Esophagus (tissue), 2 donors: ENCODE measurements around the gene OR2V2. TPM values are rescaled to one million over a fixed set of nuclear protein-coding genes. Genes with fewer than 3 reads are reported as not detected.

ENCODE experiments used
- H3K27ac ChIP-seq, 2 donors: one replicate each; pipeline ENCODE4 v1.5.1; 2013; ENCODE audit warnings: low read depth in 2 of 2, mild to moderate bottlenecking in 2 of 2, inconsistent platforms in 1 of 2, low read length in 1 of 2, moderate library complexity in 1 of 2
- H3K27me3 ChIP-seq, 2 donors: one replicate each; pipeline ENCODE4 v1.6.1; 2013; ENCODE audit warnings: low read length in 2 of 2, control low read depth in 1 of 2, mild to moderate bottlenecking in 1 of 2; ENCODE audit not compliant: insufficient read depth in 2 of 2, control insufficient read depth in 1 of 2
- H3K36me3 ChIP-seq, 2 donors: one replicate each; pipeline ENCODE4 v1.6.1; 2013; ENCODE audit warnings: low read length in 1 of 2; ENCODE audit not compliant: control insufficient read depth in 2 of 2, insufficient read depth in 2 of 2
- H3K4me1 ChIP-seq, 2 donors: one replicate each; pipeline ENCODE4 v1.6.1; 2013; ENCODE audit warnings: low read length in 1 of 2; ENCODE audit not compliant: control insufficient read depth in 2 of 2, insufficient read depth in 2 of 2
- H3K4me3 ChIP-seq, 2 donors: one replicate each; pipeline ENCODE4 v1.5.1; 2013; ENCODE audit warnings: low read length in 2 of 2, mild to moderate bottlenecking in 2 of 2, low read depth in 1 of 2, moderate library complexity in 1 of 2
- H3K9me3 ChIP-seq, 2 donors: one replicate each; pipeline ENCODE4 v1.6.1; 2013; ENCODE audit warnings: mild to moderate bottlenecking in 2 of 2, low read depth in 1 of 2, low read length in 1 of 2, moderate library complexity in 1 of 2; ENCODE audit not compliant: control insufficient read depth in 2 of 2, insufficient read depth in 1 of 2
- WGBS, 2 donors: extraction: QIAGEN DNeasy Blood & Tissue Kit; methylation state at CpG; one replicate each; pipeline ENCODE4 v1.1.7; 2013; 5-methylcytosine and 5-hydroxymethylcytosine counted together
- polyA plus RNA-seq, 2 donors: library from polyadenylated mRNA; stranded (reverse); fragments of 200-250 nt; gene quantifications; one replicate each; pipeline ENCODE4 v1.2.3, GENCODE V29; 2013
- donor health status: healthy with polysubstance abuse.
- donor health status: Bipolar disorder and iron deficiency.

Gene OR2V2
- polyA plus RNA-seq, 2 donors: not detected

DNA sequence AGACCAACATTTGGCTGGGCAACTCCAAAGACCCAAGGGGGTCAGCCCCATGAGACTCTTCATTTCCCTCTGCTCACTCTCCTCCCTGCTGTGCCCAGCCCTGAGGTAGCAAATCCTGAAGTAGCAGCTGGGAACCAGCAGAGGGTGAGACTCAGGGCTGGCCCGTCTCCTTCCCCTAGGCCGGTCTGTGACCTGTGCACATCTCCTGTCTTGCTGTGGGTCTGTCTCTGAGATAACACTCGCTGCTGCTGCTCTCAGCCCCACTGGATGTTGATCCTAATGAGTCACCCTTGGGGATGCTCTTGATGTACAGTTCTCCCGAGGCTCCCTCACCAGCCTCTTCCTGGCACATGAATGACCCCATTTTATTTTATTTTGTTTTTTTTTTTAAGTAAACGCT lies 9.1 kb upstream of the OR2V2 start:
- Histone ChIP-seq H3K27ac (no peak overlapping the region), H3K36me3 (no peaks in the 10 kb centered on the region), H3K4me3 (no peak overlapping the region), H3K4me1 (no peaks in the 10 kb centered on the region), H3K9me3 (no peaks in the 10 kb centered on the region), H3K27me3 (no peaks in the 10 kb centered on the region)
- WGBS, 2 donors: 55 to 73% methylated on average over 4 to 5 of the region's 5 CpGs

DNA sequence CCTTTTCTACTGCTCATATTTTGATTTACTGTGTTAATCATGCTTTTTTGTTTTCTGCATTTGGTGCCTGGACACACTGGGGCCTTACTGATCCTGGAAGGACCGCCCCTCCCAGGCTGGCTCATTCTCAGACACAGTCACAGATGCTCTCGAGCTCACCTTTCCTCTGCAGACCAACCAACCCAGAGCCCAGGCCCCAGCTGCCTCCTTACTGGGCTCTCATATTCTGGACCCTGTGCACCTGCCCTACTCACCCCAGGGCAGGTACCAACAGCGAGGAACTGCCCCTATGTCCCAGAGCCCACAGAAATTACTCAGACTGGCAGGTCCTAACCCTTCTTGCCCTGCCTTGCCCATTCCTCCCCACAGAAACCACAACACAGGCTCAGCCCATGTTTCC lies 6.6 kb upstream of the OR2V2 start:
- Histone ChIP-seq H3K4me3 (no peak overlapping the region), H3K36me3 (no peaks in the 10 kb centered on the region), H3K27me3 (no peaks in the 10 kb centered on the region), H3K27ac (no peak overlapping the region), H3K9me3 (no peaks in the 10 kb centered on the region), H3K4me1 (no peaks in the 10 kb centered on the region)
- 73 to 79% methylated on average over 3 of the region's 3 CpGs for WGBS, 2 donors

DNA sequence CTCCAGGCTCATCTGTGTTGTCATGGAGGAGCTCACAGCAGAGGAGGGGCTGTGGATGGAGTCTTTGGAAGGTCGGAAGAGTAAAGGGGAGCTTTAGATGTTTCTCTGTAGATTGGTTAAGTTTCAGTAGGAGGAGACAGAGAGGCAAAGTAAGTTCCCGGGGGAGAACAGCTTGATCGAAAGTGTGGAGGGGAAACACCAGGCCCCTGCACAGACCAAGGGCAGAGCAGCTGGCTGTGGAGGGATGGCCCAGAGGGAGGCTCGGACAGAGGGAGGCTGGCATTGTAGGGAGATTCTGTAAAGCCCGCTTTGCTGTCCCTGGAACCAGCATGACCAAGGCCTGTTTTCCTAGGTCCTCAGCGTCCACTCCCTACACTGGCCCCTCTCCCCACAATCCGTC lies 5.3 kb upstream of the OR2V2 start:
- Histone ChIP-seq H3K4me1 (no peaks in the 10 kb centered on the region), H3K36me3 (no peaks in the 10 kb centered on the region), H3K27me3 (no peaks in the 10 kb centered on the region), H3K4me3 (no peak overlapping the region), H3K27ac (no peak overlapping the region), H3K9me3 (no peaks in the 10 kb centered on the region)
- 82 to 84% methylated on average over 7 of the region's 7 CpGs for WGBS, 2 donors

DNA sequence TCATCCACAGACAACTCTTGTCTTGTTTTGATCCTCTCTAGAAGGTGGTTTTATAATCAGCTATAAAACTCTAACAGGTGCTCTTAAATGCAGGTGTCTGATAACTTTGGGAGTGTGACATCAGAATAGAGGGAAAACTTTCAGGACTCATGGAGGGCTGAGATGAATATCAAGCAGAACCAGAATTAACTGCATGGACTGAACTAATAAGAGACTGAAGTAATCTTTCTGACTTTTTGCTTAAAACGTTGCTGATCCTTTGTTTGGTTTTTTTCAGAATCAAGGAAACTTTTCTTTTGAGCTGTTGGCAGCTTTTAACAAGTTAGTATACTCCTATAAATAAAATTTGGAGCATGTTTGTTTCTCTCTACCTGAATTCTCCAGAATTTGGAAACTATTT lies 2.3 kb upstream of the OR2V2 start:
- no peaks in the 10 kb centered on the region for H3K27me3 ChIP-seq
- 31 to 35% methylated on average over 1 of the region's 1 CpG for WGBS, 2 donors

DNA sequence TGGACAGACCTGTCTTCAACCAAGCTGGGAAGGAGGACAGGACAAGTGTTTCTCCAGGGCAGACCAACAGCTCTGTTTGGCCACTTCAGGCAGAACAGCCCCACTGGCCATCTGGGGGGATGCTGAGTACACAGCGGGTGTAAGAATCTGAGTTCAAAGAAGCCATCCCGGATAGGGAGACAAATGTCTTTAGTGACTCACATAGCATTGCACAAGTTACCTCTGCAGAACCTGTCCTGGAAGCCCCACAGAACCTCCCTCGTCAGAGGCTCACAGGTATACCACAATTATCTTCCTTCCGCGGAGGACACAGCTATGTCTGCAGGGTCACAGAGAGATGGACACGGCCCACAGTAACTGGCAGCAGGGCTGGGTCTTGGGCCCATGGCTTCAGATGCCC lies 2.0 kb downstream of the OR2V2 start:
- peaks cover 0 to 12% of the 10 kb centered on the region in 2 donors for H3K4me1 ChIP-seq
- no peaks in the 10 kb centered on the region for H3K36me3 ChIP-seq
- 56 to 69% methylated on average over 6 of the region's 6 CpGs for WGBS, 2 donors
- no peaks in the 10 kb centered on the region for H3K9me3 ChIP-seq
- H3K27ac ChIP-seq: peak overlapping the region; percentile 17 to 37
- H3K4me3 ChIP-seq: no peak overlapping the region
- no peaks in the 10 kb centered on the region for H3K27me3 ChIP-seq

More for the DNA sequence above, 2.3 kb upstream of the OR2V2 start:
- no peaks in the 10 kb centered on the region for H3K9me3 ChIP-seq
- no peak overlapping the region for H3K27ac ChIP-seq
- no peaks in the 10 kb centered on the region for H3K36me3 ChIP-seq
- H3K4me3 ChIP-seq: no peak overlapping the region
- peaks cover 0 to 8% of the 10 kb centered on the region in 2 donors for H3K4me1 ChIP-seq

DNA sequence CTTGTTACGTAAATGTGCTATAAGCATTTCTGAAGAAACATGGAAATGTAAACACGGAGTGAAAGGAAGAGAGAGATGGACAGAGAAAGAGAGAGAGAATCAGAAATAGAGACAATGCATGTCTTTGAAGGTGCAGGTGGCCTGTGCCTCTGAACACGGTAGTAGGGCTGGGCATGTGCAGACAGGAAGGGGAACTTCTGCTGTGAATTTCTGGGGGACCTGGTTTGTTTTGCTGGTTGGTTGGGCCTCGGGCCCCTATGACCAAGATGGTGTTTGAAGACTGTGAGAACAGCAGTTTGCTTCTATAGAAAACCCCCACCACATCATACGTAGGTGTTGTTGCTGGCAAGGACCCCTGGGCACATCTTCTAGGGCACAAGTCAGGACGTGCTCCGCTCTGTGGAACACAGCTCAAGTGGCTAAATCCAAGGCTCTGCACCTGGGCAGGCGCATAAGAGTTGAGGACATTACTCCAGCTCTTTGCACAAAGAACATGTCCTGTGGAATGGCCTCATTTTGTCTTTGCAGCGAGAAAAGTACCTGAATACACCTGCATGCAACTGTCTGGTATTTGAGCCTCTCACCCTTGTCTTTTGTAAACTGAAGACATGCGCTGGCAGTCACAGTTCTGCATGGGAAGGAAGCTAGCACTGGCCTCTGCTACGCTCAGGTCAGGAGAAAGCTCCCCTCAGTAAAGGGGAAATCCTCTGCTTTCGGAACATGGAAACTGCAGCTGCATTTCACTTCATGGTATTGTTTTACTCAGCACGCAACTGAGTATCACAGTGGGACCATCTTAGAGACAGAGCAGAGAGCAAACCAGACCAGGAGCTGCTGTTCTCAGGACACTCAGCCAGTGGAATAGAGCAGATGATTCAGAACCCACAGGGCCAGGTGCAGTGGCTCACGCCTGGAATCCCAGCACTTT lies 2.7 kb downstream of the OR2V2 start:
- Histone ChIP-seq H3K36me3 (no peaks in the 10 kb centered on the region), H3K4me3 (no peak overlapping the region), H3K27me3 (no peaks in the 10 kb centered on the region), H3K9me3 (no peaks in the 10 kb centered on the region), H3K4me1 (peaks cover 0 to 12% of the 10 kb centered on the region in 2 donors), H3K27ac (peak overlapping the region; percentile 17 to 37)
- WGBS, 2 donors: 50 to 61% methylated on average over 14 of the region's 14 CpGs

DNA sequence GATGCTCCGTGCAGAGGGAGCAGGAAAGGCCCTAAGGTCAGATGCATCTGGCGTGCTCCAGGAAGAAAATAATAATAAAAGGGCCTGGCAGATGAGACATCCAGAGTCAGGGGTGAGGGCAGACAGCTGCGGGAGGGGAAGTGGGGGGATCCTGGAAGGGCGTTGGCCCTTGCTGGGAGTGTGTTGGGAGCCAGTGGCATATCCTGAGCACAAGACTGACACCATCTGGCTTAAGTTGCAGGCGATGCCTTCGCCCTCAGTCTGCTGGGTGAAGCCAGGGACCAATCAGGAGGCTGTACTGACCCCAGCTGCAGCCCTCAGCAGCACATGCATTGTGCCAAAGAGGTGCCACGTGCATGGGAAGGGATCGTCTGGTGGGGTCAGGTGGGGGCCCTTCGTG lies 3.8 kb downstream of the OR2V2 start:
- Histone ChIP-seq H3K27me3 (no peaks in the 10 kb centered on the region), H3K4me1 (peaks cover 0 to 12% of the 10 kb centered on the region in 2 donors), H3K4me3 (no peak overlapping the region), H3K9me3 (no peaks in the 10 kb centered on the region), H3K27ac (no peak overlapping the region), H3K36me3 (no peaks in the 10 kb centered on the region)
- WGBS, 2 donors: 41 to 43% methylated on average over 9 of the region's 9 CpGs

DNA sequence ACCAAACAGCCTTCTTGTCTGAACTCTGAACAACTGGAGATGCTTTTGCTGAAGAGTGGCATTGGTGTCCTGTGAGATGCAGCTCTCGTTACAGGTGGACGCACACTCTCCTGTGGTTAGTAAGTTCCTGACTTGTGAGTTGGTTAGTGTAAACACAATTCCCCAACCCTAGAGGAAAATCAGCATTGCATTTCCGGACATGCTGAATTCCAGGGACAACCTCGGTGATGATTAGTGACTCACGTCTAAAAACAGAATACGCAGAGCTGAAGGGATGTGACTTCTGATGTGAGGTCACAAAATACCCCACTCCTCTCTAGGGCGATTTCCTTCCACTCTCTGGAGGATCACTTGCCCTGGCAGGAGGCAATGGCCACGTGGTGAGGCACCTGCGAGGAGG lies 5.0 kb downstream of the OR2V2 start:
- no peak overlapping the region for H3K27ac ChIP-seq
- no peaks in the 10 kb centered on the region for H3K36me3 ChIP-seq
- no peaks in the 10 kb centered on the region for H3K27me3 ChIP-seq
- 62 to 76% methylated on average over 9 of the region's 9 CpGs for WGBS, 2 donors
- H3K9me3 ChIP-seq: no peaks in the 10 kb centered on the region
- peaks cover 0 to 12% of the 10 kb centered on the region in 2 donors for H3K4me1 ChIP-seq
- no peak overlapping the region for H3K4me3 ChIP-seq

DNA sequence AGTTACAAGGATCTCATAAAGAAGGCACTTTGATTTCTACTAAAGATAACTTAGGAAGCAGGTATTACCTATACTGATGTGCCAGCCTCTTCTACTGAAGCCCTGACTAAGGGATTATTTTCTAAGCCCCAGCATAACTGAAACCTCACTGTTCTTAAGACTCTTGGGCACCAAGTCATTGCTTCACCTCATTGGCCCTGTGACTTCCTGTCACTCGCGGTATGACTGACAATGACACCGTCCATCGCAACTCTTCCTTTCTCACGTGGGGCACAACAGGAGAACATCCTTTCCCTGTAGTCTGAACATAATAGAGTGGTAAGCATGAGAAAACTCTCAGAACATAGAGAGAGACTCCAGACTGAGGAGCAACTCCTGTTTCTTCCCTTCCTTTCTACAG lies 6.4 kb downstream of the OR2V2 start:
- Histone ChIP-seq H3K4me3 (no peak overlapping the region), H3K4me1 (peaks cover 0 to 8% of the 10 kb centered on the region in 2 donors), H3K27me3 (no peaks in the 10 kb centered on the region), H3K9me3 (no peaks in the 10 kb centered on the region), H3K36me3 (no peaks in the 10 kb centered on the region), H3K27ac (no peak overlapping the region)
- 67 to 73% methylated on average over 5 of the region's 5 CpGs for WGBS, 2 donors

DNA sequence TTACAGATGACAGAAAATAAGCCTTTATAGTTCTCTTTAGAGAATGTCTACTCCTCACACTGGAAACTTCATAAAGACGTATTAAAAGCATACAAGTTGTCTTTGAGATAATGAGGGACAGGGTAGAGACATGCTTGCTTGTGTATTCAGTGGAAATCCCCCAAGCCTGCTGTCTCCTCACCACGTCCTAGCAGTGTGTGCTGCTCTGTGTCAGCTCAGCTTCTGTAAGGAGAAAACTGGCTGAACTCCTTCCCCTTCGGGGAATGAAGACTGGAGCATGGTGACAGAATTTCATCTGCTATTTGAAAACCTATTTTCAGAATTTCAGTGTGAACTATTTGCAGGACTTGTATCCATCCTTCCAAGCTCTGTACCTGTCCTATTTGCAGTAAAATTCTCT lies 9.4 kb downstream of the OR2V2 start:
- WGBS, 2 donors: 36 to 50% methylated on average over 3 of the region's 3 CpGs
- no peaks in the 10 kb centered on the region for H3K9me3 ChIP-seq
- no peak overlapping the region for H3K27ac ChIP-seq
- H3K4me1 ChIP-seq: peaks cover 0 to 5% of the 10 kb centered on the region in 2 donors
- no peak overlapping the region for H3K4me3 ChIP-seq
- H3K27me3 ChIP-seq: no peaks in the 10 kb centered on the region
- H3K36me3 ChIP-seq: no peaks in the 10 kb centered on the region
